SIG-M5 treated with dmso at 0.1 percent for 504 hours (cell line): ENCODE results near the gene EPHB1.

ENCODE experiments used
- DNase-seq: peaks from one replicate; lab custom pipeline; 2025; ENCODE audit not compliant: unreplicated experiment; lab: John Stamatoyannopoulos, UW

EPHB1 gene

GRCh38 chr3:134794950-134795745 lies at the start of gene EPHB1:
TSS of gene EPHB1 (plus strand) at chr3:134795260.
- DNase-seq, result peak; percentile 77

- DNase-seq, result no peak
Observed at GRCh38 chr3:134748698-134749097, 46.4 kb upstream of the EPHB1 start.

- no peak for DNase-seq
Observed at GRCh38 chr3:134749174-134749573, 45.9 kb upstream of the EPHB1 start.

- no peak for DNase-seq
Observed at GRCh38 chr3:134749802-134750553, 45.1 kb upstream of the EPHB1 start.

GRCh38 chr3:134751831-134752230 lies 43.2 kb upstream of the EPHB1 start:
- DNase-seq, result no peak

GRCh38 chr3:134752761-134753461 lies 42.1 kb upstream of the EPHB1 start:
- no peak for DNase-seq

- no peak for DNase-seq
Observed at GRCh38 chr3:134753999-134754742, 40.9 kb upstream of the EPHB1 start.

GRCh38 chr3:134754768-134755559 lies 40.1 kb upstream of the EPHB1 start:
- peak; percentile 21 for DNase-seq

GRCh38 chr3:134755821-134756220 lies 39.2 kb upstream of the EPHB1 start:
- no peak for DNase-seq

- DNase-seq, result no peak
Observed at GRCh38 chr3:134757549-134758069, 37.5 kb upstream of the EPHB1 start.

- no peak for DNase-seq
Observed at GRCh38 chr3:134761213-134761612, 33.8 kb upstream of the EPHB1 start.

- no peak for DNase-seq
Observed at GRCh38 chr3:134762016-134762415, 33.0 kb upstream of the EPHB1 start.

- no peak for DNase-seq
Observed at GRCh38 chr3:134765468-134765867, 29.6 kb upstream of the EPHB1 start.

GRCh38 chr3:134766290-134766689 lies 28.8 kb upstream of the EPHB1 start:
- no peak for DNase-seq

- no peak for DNase-seq
Observed at GRCh38 chr3:134768116-134768515, 26.9 kb upstream of the EPHB1 start.

- DNase-seq, result no peak
Observed at GRCh38 chr3:134768837-134769236, 26.2 kb upstream of the EPHB1 start.

- DNase-seq, result no peak
Observed at GRCh38 chr3:134769287-134769868, 25.7 kb upstream of the EPHB1 start.

GRCh38 chr3:134772011-134772410 lies 23.0 kb upstream of the EPHB1 start:
- no peak for DNase-seq

GRCh38 chr3:134772591-134772990 lies 22.5 kb upstream of the EPHB1 start:
- DNase-seq, result no peak

GRCh38 chr3:134775831-134776230 lies 19.2 kb upstream of the EPHB1 start:
- DNase-seq, result no peak
